D721Med (cell line): ENCODE data around the gene C1orf116.

Experiments
- DNase-seq: peaks from one replicate; pipeline ENCODE4 v3.0.0; 2011; ENCODE audit warnings: low spot score; ENCODE audit not compliant: insufficient read length
- FAIRE-seq: peaks from 2 replicates; lab custom pipeline; 2011; peaks lifted over from hg19 to GRCh38; lab: Jason Lieb, UNC
- TF ChIP-seq, protein P1 (sequence below): IDR thresholded peaks from 2 replicates; pipeline ENCODE4 v1.5.1; 2012; ENCODE audit warnings: mild to moderate bottlenecking, control low read depth; ENCODE audit not compliant: insufficient read depth; ENCODE audit errors: missing control alignments

Gene C1orf116

DNA sequence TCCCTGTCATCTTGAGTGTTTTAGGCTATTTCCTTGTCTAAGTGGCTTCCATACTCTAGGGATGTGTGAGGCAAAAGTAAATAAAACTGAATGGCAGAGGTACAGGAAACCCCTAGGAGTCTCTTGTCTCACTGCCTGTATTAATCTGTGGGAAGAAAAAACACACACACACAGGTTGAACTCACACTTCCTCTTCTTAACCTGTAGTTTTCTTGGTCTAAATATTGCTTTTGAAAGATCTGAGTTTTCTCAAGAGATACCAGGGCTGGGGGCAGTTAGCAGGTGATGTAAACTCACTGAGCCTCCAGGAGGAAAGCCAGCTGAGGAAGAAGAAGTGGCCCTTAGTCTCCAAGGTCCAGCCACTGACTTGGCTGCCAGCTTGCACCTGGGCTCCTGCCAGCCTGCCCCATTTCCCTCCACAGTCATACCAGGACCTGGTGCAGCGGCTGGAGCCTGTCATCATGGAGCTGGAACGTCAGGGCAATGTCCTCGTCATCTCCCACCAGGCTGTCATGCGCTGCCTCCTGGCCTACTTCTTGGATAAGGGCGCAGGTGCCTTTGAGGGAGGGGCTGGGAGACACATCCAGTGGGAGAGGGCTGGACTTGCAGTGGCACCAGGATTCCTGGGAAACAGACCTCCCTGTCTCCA, 37.4 kb upstream of the C1orf116 start:
- TF ChIP-seq, protein P1, sequence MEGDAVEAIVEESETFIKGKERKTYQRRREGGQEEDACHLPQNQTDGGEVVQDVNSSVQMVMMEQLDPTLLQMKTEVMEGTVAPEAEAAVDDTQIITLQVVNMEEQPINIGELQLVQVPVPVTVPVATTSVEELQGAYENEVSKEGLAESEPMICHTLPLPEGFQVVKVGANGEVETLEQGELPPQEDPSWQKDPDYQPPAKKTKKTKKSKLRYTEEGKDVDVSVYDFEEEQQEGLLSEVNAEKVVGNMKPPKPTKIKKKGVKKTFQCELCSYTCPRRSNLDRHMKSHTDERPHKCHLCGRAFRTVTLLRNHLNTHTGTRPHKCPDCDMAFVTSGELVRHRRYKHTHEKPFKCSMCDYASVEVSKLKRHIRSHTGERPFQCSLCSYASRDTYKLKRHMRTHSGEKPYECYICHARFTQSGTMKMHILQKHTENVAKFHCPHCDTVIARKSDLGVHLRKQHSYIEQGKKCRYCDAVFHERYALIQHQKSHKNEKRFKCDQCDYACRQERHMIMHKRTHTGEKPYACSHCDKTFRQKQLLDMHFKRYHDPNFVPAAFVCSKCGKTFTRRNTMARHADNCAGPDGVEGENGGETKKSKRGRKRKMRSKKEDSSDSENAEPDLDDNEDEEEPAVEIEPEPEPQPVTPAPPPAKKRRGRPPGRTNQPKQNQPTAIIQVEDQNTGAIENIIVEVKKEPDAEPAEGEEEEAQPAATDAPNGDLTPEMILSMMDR = no peak
- DNase-seq (no peak), FAIRE-seq (no peak)

DNA sequence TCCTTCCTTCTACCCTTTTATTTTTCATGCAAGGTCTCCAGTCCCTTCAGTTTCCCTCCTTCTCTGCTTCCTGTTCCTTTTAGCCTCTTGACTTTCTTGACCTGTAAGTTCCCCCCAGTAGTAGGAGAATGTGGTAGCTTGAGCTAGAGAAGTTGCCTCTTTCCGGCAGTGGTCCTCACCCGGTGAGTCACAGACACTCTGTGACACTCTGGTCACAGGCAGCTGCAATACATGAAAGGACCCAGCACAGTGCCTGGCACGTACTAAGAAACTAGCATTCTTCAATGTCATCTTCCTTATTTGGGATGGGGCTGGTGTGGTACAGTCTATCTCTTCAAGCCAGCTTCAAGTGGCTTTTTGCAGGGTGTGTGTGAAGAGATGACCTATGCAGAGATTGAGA, 36.5 kb upstream of the C1orf116 start:
- TF ChIP-seq, protein P1 = no peak
- DNase-seq = no peak
- FAIRE-seq = no peak

DNA sequence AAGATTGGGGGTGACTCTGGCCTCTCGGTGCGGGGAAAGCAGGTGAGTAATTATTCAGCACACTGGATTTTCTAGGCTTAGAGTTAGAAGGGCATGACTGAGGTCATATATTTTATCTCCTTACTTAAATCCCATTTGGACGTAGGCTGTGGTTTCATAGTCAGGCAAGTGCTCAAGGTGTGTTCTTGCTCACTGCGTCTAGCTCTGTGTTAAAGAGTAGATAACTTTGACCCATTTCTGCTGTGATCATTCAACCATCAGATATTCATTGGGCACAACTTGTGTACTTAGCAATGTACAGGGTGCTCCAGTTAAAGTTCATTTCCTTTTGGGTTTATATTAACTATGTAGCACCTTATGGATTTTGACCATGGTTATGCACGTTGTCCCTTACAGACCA, 35.1 kb upstream of the C1orf116 start:
- TF ChIP-seq, protein P1 = no peak
- no peak for FAIRE-seq

DNA sequence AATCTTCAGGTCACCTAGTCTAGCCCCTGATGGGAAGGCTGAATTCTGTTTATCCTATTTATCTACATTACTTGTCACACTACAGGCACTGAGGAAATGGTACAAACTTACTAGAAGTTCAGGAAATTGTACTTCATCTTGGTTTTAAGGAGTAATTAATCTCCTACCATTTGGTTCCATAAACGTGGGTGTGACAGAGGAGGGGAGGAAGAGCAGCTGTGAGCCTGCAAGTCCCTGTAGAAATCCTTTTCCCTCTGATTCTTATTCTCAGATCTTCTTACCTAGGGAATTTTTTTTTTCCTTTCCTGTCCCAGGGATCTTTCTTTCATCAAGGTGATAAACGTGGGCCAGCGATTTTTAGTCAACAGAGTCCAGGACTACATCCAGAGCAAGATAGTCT, 34.6 kb upstream of the C1orf116 start:
- FAIRE-seq = no peak
- TF ChIP-seq, protein P1 = no peak
- no peak for DNase-seq

More for the DNA sequence above, 35.1 kb upstream of the C1orf116 start:
- DNase-seq = no peak

DNA sequence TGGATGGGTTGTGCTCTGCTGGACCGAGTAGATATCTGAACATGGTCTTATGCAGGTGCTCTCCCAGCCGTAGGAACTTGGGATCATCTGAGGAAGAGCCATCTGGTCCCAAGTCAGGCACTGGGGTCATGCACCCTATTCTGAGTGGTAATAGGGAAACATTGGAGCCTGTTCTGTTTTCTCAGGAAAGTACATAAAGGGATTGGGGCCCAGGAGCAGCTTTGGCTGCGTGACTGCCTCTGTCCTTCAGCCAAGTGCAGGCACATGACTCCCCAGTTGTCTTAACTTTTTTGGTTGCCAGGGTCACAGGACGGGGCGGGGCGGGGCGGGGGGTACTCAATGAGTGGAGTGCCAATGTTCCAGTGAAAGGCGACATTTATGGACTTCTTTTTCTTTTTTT, 32.0 kb upstream of the C1orf116 start:
- FAIRE-seq (no peak), DNase-seq (no peak)
- TF ChIP-seq, protein P1 = no peak

DNA sequence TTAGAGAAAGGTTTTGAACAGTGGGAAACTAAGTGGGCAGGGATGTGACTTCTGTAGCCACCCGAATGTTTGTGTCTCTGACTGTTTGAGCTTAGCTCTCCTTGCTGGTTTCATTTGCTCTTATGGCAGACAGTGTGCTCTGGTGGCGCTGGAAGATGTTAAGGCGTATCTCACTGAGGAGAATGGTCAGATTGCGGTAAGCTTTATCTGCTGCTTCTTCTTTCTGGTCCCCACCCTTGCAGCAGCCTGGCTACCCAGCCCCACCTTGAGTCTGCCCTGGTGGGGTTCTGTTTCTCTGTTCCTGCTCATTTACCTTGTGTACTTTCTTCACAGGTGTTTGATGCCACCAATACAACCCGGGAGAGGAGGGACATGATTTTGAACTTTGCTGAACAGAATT, 30.5 kb upstream of the C1orf116 start:
- TF ChIP-seq, protein P1 = no peak
- no peak for FAIRE-seq
- DNase-seq = no peak

DNA sequence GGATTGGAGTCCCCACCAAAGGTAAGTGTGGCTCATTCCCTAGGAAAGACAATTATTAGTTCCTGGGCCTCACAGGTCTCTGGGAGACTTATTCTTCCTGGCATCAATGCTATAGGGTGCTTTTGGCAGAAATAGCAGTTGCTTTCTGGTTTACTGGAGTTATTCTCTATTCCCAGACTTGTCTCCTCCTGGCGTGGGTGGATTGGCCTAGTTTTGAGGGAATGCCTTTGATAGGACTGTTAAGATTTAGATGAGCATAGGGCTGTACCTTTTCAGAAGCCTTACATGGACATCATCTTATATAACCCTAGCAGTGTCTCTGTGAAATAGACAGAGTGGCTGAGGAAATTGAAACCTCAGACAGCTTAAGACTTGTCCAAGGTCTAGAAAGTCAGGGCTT, 29.5 kb upstream of the C1orf116 start:
- FAIRE-seq (no peak), DNase-seq (no peak)
- TF ChIP-seq, protein P1 = no peak
